HCT116 (cell line): ENCODE measurements around the gene ANKS1A. TPM values are rescaled to one million over a fixed set of nuclear protein-coding genes. Genes with fewer than 3 reads are reported as not detected.
A peak's percentile ranks its signal among the peaks of the same experiment; 100 is the strongest.

ENCODE experiments used
- ATAC-seq: fragments of 200-7000 bp; cut with Tn5 transposase; 2 replicates; pipeline ENCODE4 v1.9.1; 2020; ENCODE audit warnings: mild to moderate bottlenecking, moderate library complexity
- BruUV-seq: library from RNA; stranded (reverse); fragments of 400-500 nt; replicated peaks from 2 replicates; lab custom pipeline; 2021; lab: Mats Ljungman, UMichigan
- CTCF ChIA-PET: fragments of 300-600 bp; sonication (Branson Sonifier 250); formaldehyde crosslinking; loops from one replicate; lab custom pipeline; 2021; ENCODE audit warnings: antibody characterized with exemption; lab: Charles Lee
- POLR2A ChIA-PET: fragments of 300-600, 350-600 bp; sonication (Branson Sonifier 250); formaldehyde crosslinking; loops from one replicate; lab custom pipeline; 2021; ENCODE audit warnings: antibody characterized with exemption; lab: Charles Lee
- RAD21 ChIA-PET, 2 experiments: fragments of 300-600 bp; sonication (Branson Sonifier 250); formaldehyde crosslinking; loops; one replicate each; lab custom pipeline; 2023; ENCODE audit warnings: low total read pairs in 2 of 2; ENCODE audit not compliant: uncharacterized antibody in 2 of 2, unreplicated experiment in 2 of 2, low non-redundant PET in 1 of 2; lab: Charles Lee
- DNase-seq: peaks from one replicate; pipeline ENCODE4 v3.0.0-alpha.2; 2010; ENCODE audit warnings: low read depth, low spot score
- H2AFZ ChIP-seq: fragments of 200-600 bp; shearing (Covaris generic), sonication (generic); 2 replicates; pipeline ENCODE4 v1.6.1; 2017; ENCODE audit warnings: low read depth, mixed run types, mixed read lengths, antibody characterized with exemption, low read length; ENCODE audit not compliant: poor library complexity, severe bottlenecking
- H3K27ac ChIP-seq: 2 replicates; pipeline ENCODE4 v1.5.1; 2012; ENCODE audit warnings: low read depth, low read length
- H3K27me3 ChIP-seq: fragments of 200-600 bp; sonication (generic); 2 replicates; pipeline ENCODE4 v1.6.1; 2016; ENCODE audit warnings: mixed run types, low read length, mixed read lengths; ENCODE audit not compliant: insufficient read depth
- H3K36me3 ChIP-seq, 2 experiments: fragments of 200-500 bp in 1 of 2; fragments of 200-600 bp in 1 of 2; sonication (Bioruptor generic) in 1 of 2; sonication (generic) in 1 of 2; 2 replicates each; pipeline versions ENCODE4 v1.5.1 to v1.6.1; 2014 to 2016; ENCODE audit warnings: low read length in 2 of 2, inconsistent platforms in 1 of 2, mixed read lengths in 1 of 2, mixed run types in 1 of 2; ENCODE audit not compliant: insufficient read depth in 2 of 2, control insufficient read depth in 1 of 2
- H3K4me1 ChIP-seq, 2 experiments: fragments of 200-600 bp in 1 of 2; sonication (generic) in 1 of 2; 2 replicates each; pipeline versions ENCODE4 v1.5.1 to v1.6.1; 2012 to 2017; ENCODE audit warnings: low read length in 2 of 2, inconsistent platforms in 1 of 2, mild to moderate bottlenecking in 1 of 2, mixed read lengths in 1 of 2, mixed run types in 1 of 2, moderate library complexity in 1 of 2; ENCODE audit not compliant: insufficient read depth in 2 of 2, control insufficient read depth in 1 of 2
- H3K4me2 ChIP-seq: fragments of 200-600 bp; sonication (generic); 2 replicates; pipeline ENCODE4 v1.6.1; 2017; ENCODE audit warnings: mixed run types, low read length, mixed read lengths
- H3K4me3 ChIP-seq, 2 experiments: fragments of 200-600 bp in 1 of 2; sonication (generic) in 1 of 2; replicated peaks in 1 of 2; 2 replicates each; pipeline ENCODE4 v1.5.1; 2011 to 2016; ENCODE audit warnings: low read length in 2 of 2, control low read depth in 1 of 2, low read depth in 1 of 2, mild to moderate bottlenecking in 1 of 2, mixed read lengths in 1 of 2, mixed run types in 1 of 2
- H3K79me2 ChIP-seq: fragments of 200-600 bp; sonication (generic); 2 replicates; pipeline ENCODE4 v1.6.1; 2017; ENCODE audit warnings: mild to moderate bottlenecking, mixed run types, low read length, moderate library complexity, mixed read lengths; ENCODE audit not compliant: insufficient read depth
- H3K9ac ChIP-seq: fragments of 200-600 bp; sonication (generic); 2 replicates; pipeline ENCODE4 v1.6.1; 2016; ENCODE audit warnings: low read length, mixed read lengths
- H3K9me2 ChIP-seq: fragments of 200-600 bp; sonication (generic), shearing (Covaris generic); 2 replicates; pipeline ENCODE4 v1.6.1; 2017; ENCODE audit warnings: mixed run types, mild to moderate bottlenecking, moderate library complexity; ENCODE audit not compliant: insufficient read depth
- H3K9me3 ChIP-seq, 2 experiments: fragments of 200-500 bp in 1 of 2; fragments of 200-600 bp in 1 of 2; sonication (Bioruptor generic) in 1 of 2; sonication (generic) in 1 of 2; 2 replicates each; pipeline ENCODE4 v1.6.1; 2014 to 2017; ENCODE audit warnings: low read length in 2 of 2, mixed read lengths in 2 of 2, inconsistent platforms in 1 of 2, low read depth in 1 of 2, mild to moderate bottlenecking in 1 of 2, mixed run types in 1 of 2, moderate library complexity in 1 of 2; ENCODE audit not compliant: control insufficient read depth in 1 of 2, insufficient read depth in 1 of 2
- H4K20me1 ChIP-seq: fragments of 200-600 bp; sonication (generic), shearing (Covaris generic); 2 replicates; pipeline ENCODE4 v1.6.1; 2017; ENCODE audit warnings: mixed run types, mild to moderate bottlenecking, moderate library complexity; ENCODE audit not compliant: insufficient read depth
- CEBPB ChIP-seq: IDR thresholded peaks from 2 replicates; pipeline ENCODE4 v1.6.1; 2012; ENCODE audit warnings: low read depth
- EZH2phosphoT487 ChIP-seq: fragments of 200-600 bp; IDR thresholded peaks from 2 replicates; pipeline ENCODE4 v1.6.1; 2018; ENCODE audit warnings: antibody characterized with exemption, borderline replicate concordance
- JUND ChIP-seq: IDR thresholded peaks from 2 replicates; pipeline ENCODE4 v1.6.1; 2012
- REST ChIP-seq: IDR thresholded peaks from 2 replicates; pipeline ENCODE4 v1.6.1; 2012; ENCODE audit warnings: low read depth
- SIN3A ChIP-seq: IDR thresholded peaks from 2 replicates; pipeline ENCODE4 v1.6.1; 2012; ENCODE audit warnings: low read depth
- ZFX ChIP-seq: fragments of 450-650 bp; IDR thresholded peaks from 2 replicates; pipeline ENCODE4 v1.6.1; 2017
- ZNF274 ChIP-seq: fragments of 200-500 bp; sonication (Bioruptor generic); IDR thresholded peaks from 2 replicates; pipeline ENCODE4 v1.6.1; 2014; ENCODE audit warnings: mild to moderate bottlenecking, low read depth, low read length, inconsistent platforms
- intact Hi-C: fragments of 100-400 bp; cut with micrococcal nuclease; formaldehyde crosslinking; loops from 2 replicates; pipeline ENCODE4 v1.10.0; 2022
- total RNA-seq: library from RNA; stranded (reverse); gene quantifications from one replicate; pipeline ENCODE4 v1.2.1, GENCODE V29; 2021; ENCODE audit not compliant: unreplicated experiment

Gene ANKS1A
- total RNA-seq, 1 experiment from 2014 or later: 20.6 TPM

GRCh38 chr6:35024551-35025054 lies 135.5 kb downstream of the ANKS1A start:
- H3K36me3 ChIP-seq: no peaks in the 10 kb centered on the region
- TF ChIP-seq EZH2phosphoT487 (no peak), ZFX (no peak), ZNF274 (no peak), JUND (0 out of 2 replicates have a peak, but pooled peaks have one; percentile 20), REST (no peak), SIN3A (no peak), CEBPB (no peak)
- TF ChIP-seq, all 23 proteins: peak for 1
- ChIA-PET RAD21 (no interaction called here), POLR2A (no interaction called here), CTCF (no interaction called here)
- no peaks in the 10 kb centered on the region for H3K9me3 ChIP-seq
- no peaks in the 10 kb centered on the region for H3K9me2 ChIP-seq
- H3K27ac ChIP-seq: no peak overlapping the region
- DNase-seq (peak; percentile 29), ATAC-seq (peak; percentile 92)
- no peaks in the 10 kb centered on the region for H4K20me1 ChIP-seq
- no TSS peak for BruUV-seq
- H2AFZ ChIP-seq: no peak overlapping the region
- H3K4me1 ChIP-seq: peaks cover 26 to 32% of the 10 kb centered on the region in 2 experiments
- no peaks in the 10 kb centered on the region for H3K79me2 ChIP-seq
- intact Hi-C loops: no loop called here
- H3K9ac ChIP-seq: no peak overlapping the region
- no peak overlapping the region for H3K4me3 ChIP-seq
- H3K27me3 ChIP-seq: no peaks in the 10 kb centered on the region
- peak overlapping the region; percentile 40 for H3K4me2 ChIP-seq
